ENCODE results near the gene MBD4. TPM values are rescaled to one million over a fixed set of nuclear protein-coding genes. Genes with fewer than 3 reads are reported as not detected.
"Not testable (repeated sequence)": the region's sequence is repeated elsewhere in the genome, so short reads cannot be mapped to it uniquely, and the experiment has no call there.

The MBD4 gene
- total RNA-seq, 6 experiments from 2014 or later = 16.9 to 26.1 (median 25.3) TPM

GRCh38 chr3:129387487-129387886 is 52.3 kb downstream of the MBD4 start:
- Histone ChIP-seq H3K9me3 (no peaks in the 10 kb centered on the region), H3K27ac (no peak overlapping the region), H3K4me3 (no peak overlapping the region), H3K36me3 (peaks cover 0 to 23% (median 6%) of the 10 kb centered on the region in 4 donors), H3K4me1 (no peaks in the 10 kb centered on the region), H3K27me3 (no peaks in the 10 kb centered on the region)
- WGBS (ENCODE audit: insufficient coverage, low coverage, low lambda C conversion rate, missing lambda C conversion rate) = 93% methylated on average over 5 of the region's 5 CpGs
- DNase-seq = no peak
- intact Hi-C loops (cut with DNase I) = no loop called here
- ATAC-seq = no peak
- no peak for TF ChIP-seq POLR2A (IDR thresholded peaks at IDR 0.05)
- no peak for TF ChIP-seq CTCF (IDR thresholded peaks at IDR 0.05)

DNA sequence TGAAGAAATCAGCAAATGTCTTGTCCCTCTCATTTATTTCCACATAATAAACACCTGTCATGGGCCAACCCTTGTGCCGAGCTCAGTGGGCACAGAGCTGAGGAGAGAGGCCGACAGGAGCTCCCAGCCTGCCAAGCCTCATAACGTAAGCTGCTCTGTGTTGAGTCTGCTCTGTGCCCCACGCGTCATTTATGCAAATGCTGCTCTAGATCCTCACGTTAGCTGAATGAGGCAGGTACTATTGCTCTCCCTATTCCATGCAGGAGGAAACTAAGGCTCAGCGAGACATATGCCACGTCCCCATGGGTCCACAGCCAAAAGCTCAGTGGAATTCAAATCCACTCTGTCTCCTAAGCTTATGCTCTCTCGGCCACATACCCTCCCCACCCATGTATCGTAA is 52.8 kb downstream of the MBD4 start:
- Histone ChIP-seq H3K4me3 (no peak overlapping the region), H3K27me3 (no peaks in the 10 kb centered on the region), H3K9me3 (no peaks in the 10 kb centered on the region), H3K36me3 (peaks cover 0 to 20% (median 6%) of the 10 kb centered on the region in 4 donors), H3K27ac (no peak overlapping the region), H3K4me1 (no peaks in the 10 kb centered on the region)
- ATAC-seq (no peak), DNase-seq (no peak)
- intact Hi-C loops (cut with DNase I) = no loop called here
- TF ChIP-seq POLR2A (IDR thresholded peaks at IDR 0.05) (no peak), CTCF (IDR thresholded peaks at IDR 0.05) (no peak)
- WGBS (ENCODE audit: insufficient coverage, low coverage, low lambda C conversion rate, missing lambda C conversion rate) = 91% methylated on average over 7 of the region's 10 CpGs

- ATAC-seq; H3K9me3 ChIP-seq; intact Hi-C loops (cut with DNase I); DNase-seq; H3K4me3 ChIP-seq; H3K36me3 ChIP-seq; H3K27me3 ChIP-seq; H3K4me1 ChIP-seq; H3K27ac ChIP-seq: not testable (repeated sequence)
- WGBS (ENCODE audit: insufficient coverage, low coverage, low lambda C conversion rate, missing lambda C conversion rate) = 89% methylated on average over 3 of the region's 8 CpGs
Observed at GRCh38 chr3:129385507-129385906, 54.2 kb downstream of the MBD4 start.

- WGBS (ENCODE audit: insufficient coverage, low coverage, low lambda C conversion rate, missing lambda C conversion rate) = 50% methylated on average over 11 of the region's 18 CpGs
- Histone ChIP-seq H3K9me3 (no peaks in the 10 kb centered on the region), H3K27ac (no peak overlapping the region), H3K4me1 (no peaks in the 10 kb centered on the region), H3K36me3 (peaks cover 0 to 7% (median 3%) of the 10 kb centered on the region in 4 donors), H3K4me3 (no peak overlapping the region), H3K27me3 (no peaks in the 10 kb centered on the region)
- no peak for ATAC-seq
- DNase-seq = no peak
- intact Hi-C loops (cut with DNase I) = no loop called here
- TF ChIP-seq CTCF (IDR thresholded peaks at IDR 0.05) = no peak
- no peak for TF ChIP-seq POLR2A (IDR thresholded peaks at IDR 0.05)
Observed at GRCh38 chr3:129384594-129385323, 55.0 kb downstream of the MBD4 start.

DNA sequence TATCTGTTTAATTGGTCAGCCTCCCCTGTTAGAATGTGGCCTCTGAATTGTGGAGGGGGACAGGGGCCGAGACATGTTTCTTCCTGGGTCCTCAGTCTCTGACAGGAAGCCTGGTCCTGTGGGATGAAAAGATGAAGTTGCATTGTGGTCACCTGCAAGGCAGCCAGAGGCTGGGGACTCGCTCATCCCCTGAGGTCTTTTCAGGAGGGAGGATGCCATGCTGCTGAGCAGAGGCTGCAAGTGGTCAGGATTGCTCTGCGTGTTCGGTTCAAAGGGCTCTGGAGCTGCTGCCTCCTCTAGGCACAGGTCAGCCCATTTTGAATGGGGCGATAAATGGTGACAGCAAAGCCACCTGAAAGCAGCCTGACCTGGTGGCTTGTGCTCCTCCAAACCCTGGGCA is 55.6 kb downstream of the MBD4 start:
- H3K9me3 ChIP-seq; H3K36me3 ChIP-seq; intact Hi-C loops (cut with DNase I); H3K27ac ChIP-seq; H3K4me3 ChIP-seq; H3K27me3 ChIP-seq; H3K4me1 ChIP-seq; DNase-seq: not testable (repeated sequence)
- WGBS (ENCODE audit: insufficient coverage, low coverage, low lambda C conversion rate, missing lambda C conversion rate) = no CpG with 5 or more reads among the region's 5 CpGs
- peak; percentile 19 to 27 (median 23) for ATAC-seq

Data from right lobe of liver (tissue), 6 donors.